Stimulated activated CD4-positive, alpha-beta T cell treated with anti-CD3 and anti-CD28 coated beads, Interleukin-1b, Interleukin-23, amount 100 ng/mL, for 24 hours (primary cell): ENCODE measurements around the gene CDK19.
"Not testable (repeated sequence)": the region's sequence is repeated elsewhere in the genome, so short reads cannot be mapped to it uniquely, and the experiment has no call there.

Experiments
- DNase-seq, 4 experiments: peaks; one replicate each; pipeline ENCODE4 v3.0.0-alpha.2; 2020; ENCODE audit warnings: low read depth in 4 of 4, low spot score in 1 of 4

Gene CDK19

DNA sequence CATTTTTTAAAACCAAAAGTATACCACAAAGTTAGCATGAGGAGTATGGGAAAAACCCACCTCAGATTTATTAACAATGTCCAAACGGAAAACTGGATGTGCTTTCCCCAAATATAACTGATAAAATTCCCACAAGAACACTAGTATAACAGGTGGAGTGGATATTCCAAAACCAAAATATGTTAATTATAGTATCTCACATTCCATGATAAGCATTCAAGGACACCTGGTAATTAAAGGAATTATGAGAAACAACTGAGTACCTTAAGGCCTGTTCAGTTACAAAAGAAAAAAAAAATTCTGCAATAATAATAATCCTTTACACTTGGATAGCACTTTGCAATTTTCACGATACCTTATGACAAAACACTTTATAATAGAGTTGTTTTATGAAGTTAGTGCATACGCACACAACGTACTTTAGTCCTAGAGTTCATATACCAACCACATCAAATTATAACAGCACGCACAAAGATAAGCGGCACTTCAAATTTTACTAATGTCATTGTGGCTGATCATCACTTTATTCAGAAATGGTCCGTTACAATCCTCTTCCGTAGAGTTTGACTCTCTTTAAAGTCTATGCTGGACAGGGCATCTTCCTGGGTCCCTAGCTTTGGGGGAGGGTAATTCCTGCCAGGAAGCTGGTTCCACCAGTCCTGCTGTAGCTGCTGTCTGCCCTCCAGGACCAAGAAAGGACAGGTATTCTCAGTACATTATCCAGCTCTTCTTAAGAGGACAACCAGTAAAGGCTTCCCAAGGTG lies 1.7 kb downstream of the CDK19 start:
- no peak for DNase-seq

DNA sequence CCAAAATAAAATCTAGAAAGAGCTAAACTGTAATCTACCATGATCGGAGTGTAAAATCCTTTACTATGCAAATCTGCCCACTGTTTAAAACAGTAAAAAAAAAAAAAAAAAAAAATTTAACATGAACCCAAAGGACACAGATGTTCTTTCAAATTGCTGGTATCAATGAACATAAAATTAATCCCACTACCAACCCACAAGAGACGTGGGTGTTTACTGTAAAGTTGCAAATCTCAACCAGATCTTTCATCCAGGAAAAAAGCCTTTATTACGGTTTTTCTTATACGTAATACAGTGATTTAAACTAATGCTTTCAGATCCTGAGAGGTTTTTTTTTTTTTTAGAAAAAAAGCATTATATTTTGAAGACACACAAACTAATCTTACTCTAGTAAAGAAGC lies 2.5 kb downstream of the CDK19 start:
- DNase-seq: no peak

DNA sequence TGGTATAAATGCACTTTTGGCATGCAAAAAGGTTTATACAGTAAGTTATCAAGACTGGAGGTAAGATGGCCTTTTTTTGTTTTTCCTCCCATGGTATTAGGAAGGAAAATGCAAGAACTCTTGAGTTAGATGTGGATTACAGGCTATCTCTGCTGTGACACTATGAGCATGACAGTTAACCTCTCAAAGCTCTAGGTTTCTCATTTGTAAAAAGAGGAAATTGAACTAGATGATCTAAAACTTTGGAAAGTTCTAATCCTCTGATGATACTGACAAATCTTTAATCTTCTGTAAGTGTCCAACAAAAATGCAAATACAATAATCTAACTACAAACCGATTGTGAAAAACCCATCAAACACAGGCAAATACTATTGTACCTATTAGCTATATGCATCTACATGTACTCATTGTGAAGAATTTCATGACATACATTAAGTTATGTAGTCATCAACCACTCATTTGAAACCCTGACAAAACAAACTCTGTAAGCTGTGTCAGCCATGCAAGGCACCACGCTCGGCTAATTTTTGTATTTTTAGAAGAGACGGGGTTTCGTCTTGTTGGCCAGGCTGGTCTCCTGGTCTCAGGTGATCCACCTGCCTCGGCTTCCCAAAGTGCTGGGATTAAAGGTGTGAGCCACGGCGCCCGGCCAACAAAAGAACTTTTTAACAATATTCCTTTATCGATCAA lies 4.2 kb downstream of the CDK19 start:
- no peak for DNase-seq

DNA sequence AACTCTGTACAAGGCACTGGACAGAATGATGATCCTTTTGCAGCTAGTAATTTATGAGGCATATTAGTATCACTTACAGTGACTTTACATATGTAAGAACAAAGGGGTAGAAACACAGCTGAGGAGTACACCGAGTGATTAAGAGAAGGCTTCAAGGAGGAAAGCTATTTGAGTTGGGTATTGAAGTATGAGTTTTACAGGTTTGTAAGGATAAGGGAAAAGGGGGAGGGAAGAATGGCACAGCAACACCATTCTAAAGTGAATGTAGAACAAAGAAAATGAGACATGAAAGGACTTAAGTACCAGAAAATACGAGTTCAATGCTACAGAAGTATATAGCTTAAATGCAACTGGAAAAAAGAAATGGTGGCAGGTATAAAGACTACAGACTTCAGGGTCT lies 5.5 kb downstream of the CDK19 start:
- no peak for DNase-seq

DNA sequence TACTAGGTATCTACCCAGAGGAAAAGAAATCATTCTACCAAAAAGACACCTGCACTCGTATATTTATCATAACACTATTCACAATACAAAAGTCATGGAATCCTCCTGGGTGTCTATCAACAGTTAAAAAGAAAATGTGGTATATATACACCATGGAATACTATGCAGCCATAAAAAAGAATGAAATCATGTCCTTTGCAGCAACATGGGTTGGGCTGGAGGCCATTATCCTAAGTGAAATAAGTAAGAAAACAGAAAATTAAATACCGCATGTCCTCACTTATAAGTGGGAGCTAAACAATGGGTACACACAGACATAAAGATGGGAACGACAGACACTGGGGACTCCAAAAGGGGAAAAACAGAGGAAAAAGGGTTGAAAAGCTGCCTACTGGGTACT lies 13.1 kb downstream of the CDK19 start:
- not testable (repeated sequence) for DNase-seq

DNA sequence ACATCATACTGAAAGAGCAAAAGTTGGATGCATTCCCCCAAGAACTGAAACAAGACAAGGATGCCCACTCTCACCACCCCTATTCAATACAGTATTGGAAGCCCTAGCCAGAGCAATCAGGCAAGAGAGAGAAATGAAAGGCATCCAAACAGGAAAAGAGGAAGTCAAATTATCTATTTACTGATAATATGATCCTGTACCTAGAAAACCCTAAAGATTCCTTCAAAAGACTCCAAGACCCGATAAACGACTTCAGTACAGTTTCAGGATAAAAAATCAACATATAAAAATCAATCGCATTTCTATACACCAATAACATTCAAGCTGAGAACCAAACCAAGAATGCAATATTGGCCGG lies 14.5 kb downstream of the CDK19 start:
- no peak for DNase-seq

DNA sequence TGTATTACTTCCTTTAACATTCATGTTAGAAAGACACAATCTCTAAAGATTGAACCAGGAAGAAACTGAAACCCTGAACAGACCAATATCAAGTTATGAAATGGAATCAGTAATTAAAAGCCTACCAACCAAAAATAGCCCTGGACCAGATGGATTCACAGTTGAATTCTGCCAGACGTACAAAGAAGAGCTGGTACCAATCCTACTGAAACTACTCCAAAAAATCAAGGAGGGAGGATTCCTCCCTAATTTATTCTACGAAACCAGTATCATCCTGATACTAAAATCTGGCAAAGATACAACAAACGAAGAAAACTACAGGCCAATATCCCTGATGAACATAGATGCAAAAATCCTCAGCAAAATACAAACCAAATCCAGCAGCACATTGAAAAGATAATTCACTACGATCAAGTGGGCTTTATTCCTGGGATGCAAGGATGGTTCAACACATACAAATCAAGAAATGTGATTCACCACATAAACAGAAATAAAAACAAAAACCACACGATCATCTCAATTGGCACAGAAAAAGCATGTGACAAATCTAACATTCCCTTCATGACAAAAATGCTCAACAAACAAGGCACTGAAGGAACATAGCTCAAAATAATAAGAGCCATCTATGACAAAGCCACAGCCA lies 15.0 kb downstream of the CDK19 start:
- DNase-seq: no peak

DNA sequence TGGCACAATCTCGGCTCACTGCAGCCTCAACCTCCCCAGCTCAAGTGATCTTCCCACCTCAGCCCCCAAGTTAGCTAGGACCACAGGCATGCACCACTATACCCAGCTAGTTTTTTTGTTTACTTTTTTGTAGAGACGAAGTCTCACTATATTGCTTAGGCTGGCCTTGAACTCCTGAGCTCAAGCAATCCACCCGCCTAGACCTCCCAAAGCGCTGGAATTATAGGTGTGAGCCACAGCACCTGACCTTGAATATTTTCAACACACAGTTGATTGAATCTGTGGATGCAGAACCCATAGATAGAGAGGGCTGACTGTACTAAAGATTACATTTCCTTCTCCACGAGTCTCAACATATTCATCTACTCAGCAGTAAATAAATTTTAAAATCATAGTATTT lies 15.6 kb downstream of the CDK19 start:
- DNase-seq: no peak

DNA sequence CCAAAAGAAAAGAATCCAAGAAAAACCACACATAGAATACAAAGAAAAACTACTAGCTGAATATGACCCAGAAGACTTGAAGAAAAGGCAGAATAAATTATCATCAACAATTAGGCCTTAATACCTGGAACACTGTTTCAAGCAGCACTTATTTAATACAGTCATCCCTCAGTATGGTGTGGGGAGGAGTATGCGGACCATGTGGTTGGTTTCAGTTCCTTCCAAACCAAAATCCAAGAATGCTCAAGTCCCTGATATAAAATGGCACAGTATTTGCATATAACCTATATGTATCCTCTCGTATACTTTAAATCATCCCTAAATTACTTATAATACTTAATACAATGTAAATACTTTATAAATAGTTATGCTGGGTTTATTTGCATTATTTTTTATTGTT lies 16.1 kb downstream of the CDK19 start:
- no peak for DNase-seq

DNA sequence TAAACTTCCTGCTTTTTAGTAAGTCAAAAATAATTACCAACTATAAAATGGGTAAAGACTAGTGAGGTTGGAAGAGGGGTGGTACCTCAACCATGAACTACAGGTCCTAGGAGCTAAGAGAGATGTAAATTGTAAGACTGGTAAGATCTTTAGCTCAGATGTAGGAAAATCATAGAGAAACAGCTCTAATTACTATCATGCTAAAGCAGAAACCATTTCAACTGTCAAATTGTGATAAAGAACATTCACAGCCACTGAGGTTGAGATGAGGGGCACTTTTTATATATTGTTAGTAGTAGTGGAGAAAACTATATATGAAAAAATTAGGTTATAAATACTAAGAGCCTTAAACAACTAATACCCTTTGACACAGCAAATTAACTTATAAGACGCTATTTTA lies 20.0 kb downstream of the CDK19 start:
- no peak for DNase-seq

DNA sequence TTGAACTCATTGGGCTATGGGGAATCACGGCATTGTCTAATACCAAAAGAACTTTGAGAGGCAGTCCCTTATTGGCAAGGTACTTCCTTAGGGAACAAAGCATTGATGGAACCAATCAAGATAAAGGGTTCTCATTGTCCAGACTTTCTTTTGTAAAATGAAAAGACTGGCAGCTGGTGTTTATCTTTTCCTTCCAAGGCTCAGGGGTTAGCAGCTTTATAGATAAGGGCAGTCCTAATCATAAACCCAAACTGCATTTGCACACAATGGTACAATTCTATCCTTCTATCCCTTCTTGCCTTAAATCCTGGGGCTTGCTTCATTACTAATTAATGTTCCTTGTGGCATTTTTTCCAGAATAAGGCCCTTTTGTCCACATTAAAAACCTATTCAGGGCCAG lies 28.6 kb downstream of the CDK19 start:
- no peak for DNase-seq

DNA sequence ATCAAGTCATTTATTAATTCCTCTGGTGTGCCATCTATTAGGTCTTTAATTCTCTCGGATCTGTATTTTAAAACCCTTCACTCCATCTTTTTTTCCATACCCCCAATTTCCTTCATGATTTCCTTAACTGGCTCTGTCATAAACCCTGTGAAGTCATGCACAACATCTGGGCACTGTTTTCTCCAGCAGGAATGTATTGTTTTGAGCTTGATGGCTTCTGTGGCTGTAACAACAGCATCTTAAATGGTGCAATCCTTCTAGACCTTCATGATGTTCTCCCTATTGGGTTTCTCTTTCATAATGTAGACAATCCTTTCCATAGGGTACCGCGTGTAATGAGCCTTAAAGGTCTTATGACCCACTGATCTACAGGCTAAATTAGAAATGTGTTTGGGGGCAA lies 29.0 kb downstream of the CDK19 start:
- no peak for DNase-seq

DNA sequence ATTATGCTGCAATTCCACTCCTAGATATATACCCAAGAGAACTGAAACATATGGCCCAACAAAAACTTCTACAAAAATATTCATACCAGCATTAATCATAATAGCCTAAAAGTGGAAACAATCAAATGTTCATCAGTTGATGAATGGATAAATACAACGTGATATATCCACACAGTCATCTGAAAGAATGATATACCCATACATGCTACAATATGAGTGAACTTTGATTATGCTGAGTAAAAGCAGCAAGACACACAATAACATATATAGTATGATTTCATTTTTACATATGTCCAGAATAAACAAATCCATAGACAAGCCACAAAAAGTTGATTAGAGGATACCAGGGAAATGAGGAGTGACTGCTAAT lies 30.7 kb downstream of the CDK19 start:
- no peak for DNase-seq

DNA sequence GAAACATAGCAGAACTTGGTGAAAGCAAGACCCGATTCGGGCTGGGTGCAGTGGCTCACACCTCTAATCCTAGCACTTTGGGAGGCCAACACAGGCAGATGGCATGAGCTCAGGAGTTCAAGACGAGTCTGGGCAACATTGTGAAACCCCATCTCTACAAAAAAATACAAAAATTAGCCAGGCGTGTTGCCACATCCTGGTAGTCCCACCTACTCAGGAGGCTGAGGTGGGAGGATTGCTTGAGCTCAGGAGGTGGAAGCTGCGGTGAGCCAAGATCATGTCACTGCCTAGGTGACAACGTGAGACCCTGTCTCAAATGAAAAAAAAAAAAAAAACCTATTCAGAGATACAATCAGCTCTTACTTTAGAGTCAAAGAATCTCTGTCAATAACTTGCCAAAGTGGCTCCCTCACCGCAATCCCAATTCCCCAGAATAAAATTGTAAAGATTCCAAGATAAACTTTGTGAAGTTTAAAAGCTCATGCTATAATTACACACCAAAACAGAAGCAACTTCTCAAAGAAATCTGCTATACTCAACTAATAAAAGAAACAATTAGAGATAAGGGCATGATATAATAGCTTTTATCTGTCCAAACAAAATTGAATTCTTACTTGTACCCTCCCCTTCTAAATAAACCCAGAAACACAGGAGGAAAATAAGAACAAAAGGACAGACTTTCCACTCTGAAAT lies 33.6 kb downstream of the CDK19 start:
- DNase-seq: no peak

DNA sequence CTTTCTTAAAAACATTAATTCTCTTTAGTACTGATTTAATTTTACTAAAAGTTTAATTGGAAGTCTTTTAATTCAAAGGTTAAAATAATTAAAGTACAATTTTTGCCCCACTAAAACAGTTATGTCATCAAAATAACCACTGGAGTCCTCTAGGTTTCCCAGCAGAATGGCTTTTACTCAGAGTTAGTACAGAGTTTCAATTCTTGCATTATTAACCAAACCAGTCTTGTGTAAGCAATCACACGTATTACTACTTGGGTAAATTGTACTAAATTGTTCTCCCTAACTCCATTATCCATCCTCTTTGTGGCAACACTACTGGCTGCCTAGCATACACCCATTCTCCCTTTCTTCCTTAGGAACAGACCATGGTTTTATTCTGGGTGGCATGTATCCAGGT lies 36.9 kb downstream of the CDK19 start:
- no peak for DNase-seq

DNA sequence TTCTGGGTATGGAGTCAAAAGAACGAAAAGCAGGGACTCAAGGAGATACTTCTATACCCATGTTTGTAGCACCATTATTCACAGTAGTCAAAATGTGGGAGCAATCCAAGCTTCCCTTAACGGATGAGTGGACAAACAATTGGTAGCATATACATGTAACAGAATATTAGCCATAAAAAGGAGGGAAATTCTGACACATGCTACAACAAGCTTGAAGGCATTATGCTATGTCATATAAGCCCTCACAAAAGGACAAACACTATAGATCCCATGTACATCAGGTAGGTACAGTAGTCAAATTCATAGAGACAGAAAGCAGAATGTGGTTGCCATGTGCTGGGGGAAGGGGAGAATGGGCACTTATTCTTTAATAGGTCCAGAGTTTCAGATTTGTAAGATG lies 37.6 kb downstream of the CDK19 start:
- no peak for DNase-seq

DNA sequence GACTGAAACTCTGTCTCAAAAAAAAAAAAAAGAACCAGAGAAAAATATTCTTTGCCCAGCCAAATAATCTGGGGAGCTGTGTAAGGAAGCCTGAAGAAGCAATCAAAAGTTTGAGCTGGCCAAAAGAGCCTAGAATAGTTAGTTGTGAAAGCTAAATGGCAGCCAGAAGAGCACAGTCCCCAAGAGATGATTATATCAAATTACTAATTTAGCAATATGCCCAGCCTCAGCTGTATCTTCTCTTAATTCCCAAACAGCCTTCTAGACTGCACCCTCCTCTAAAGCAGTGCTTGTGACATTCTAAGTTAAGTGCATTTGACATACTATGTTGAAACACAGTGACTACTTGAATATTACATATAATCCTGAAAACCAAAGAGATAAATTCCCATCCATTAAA lies 38.9 kb downstream of the CDK19 start:
- DNase-seq: no peak

DNA sequence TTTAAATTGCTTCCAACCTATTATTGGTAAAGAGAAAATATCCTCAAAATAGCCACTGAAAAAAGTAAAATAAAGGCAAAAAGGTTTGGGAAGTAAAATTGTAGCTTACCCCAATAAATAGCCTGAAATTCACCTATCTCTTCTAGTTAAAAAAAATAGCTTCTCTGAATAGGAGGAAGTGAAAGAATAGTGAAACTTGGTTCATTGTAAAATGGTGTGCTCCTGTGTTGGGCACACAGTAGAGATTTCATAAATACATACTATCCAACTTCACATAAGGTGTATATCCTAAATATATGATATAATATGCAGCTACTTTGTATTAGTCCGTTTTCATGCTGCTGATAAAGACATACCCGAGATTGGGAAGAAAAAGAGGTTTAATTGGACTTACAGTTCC lies 45.3 kb downstream of the CDK19 start:
- DNase-seq: no peak

DNA sequence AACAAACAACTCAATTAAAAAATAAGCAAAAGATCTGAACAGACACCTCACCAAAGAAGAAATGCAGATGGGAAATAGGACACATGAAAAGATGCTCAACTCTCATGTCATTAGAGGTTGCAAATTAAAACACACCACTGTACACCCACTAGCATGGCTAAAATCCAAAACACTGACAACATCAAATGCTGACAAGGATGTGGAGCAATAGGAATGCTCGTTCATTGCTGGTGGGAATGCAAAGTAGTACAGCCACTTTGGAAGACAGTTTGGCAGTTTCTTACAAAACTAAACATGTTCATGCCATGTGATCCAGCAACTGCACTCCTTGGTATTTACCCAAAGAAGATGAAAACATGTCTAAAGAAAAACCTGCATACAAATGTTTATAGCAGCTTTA lies 47.2 kb downstream of the CDK19 start:
- DNase-seq: no peak

DNA sequence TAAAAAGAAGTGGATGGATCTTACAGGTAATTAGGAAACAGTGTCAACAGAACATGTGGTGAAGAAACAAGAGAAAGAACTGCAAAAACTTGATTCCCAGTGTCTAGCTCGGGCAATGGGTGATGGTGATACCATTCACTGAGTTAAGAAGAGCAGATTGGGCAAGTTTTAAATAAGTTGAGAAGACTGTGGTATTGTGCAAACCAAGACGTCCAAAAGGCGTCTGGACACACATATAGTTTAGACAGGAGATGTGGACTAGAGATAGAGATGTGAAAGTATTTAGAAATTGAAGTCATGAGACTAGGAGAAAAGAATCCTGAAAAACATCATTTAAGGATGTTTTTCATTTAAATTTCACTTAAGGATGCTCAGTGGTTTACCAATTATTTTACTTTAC lies 53.9 kb downstream of the CDK19 start:
- DNase-seq: no peak

DNA sequence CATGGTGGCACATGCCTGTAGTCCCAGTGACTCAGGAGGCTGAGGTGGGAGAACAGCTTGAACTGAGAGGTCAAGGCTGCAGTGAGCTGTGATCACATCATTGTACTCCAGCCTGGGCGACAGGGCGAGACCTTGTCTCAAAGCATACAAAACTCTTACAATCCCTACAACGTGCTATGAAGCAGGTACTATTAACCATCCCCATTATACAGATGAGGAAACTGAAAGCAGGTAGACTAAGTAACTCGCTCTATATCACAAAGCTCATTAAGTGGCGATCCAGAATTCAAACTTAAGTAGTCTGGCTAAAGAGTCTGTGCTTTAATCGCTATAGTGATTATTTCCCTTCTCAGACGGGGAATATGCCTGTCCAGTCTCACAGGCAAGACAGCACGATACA lies 54.7 kb downstream of the CDK19 start:
- no peak for DNase-seq

DNA sequence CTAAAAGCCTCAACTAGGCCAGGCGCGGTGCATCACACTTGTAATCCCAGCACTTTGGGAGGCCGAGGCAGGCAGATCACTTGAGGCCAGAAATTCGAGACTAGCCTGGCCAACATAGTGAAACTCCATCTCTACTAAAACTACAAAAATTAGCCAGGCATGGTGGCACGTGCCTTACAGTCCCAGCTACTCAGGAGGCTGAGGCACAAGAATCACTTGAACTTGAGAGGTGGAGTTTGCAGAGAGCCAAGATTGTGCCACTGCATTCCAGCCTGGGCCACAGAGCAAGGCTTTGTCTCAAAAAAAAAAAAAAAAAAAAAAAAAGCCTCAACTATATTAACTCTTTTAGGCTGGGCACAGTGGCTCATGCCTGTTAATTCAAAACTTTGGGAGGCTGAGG lies 55.2 kb downstream of the CDK19 start:
- not testable (repeated sequence) for DNase-seq
